PC-9 (cell line): ENCODE data around the gene CPAMD8.

Experiments used
- CTCF ChIP-seq: fragments of 200-600 bp; sonication (generic); conservative IDR thresholded peaks from 2 replicates; pipeline ENCODE4 v1.6.1; 2017; ENCODE audit warnings: mixed run types, antibody characterized with exemption, mild to moderate bottlenecking, moderate library complexity
- EZH2 ChIP-seq: fragments of 200-600 bp; sonication (generic); IDR thresholded peaks from 2 replicates; pipeline ENCODE4 v1.8.0; 2017; ENCODE audit warnings: antibody characterized with exemption, low read depth

- TF ChIP-seq CTCF = no peak
- TF ChIP-seq EZH2 = no peak
These were observed 48.6 kb upstream of the CPAMD8 start, which contains the start of the genes HAUS8 and MYO9B for GRCh38 chr19:17075035-17075863.
